K562 (cell line): ENCODE results near the gene RFNG. TPM values are rescaled to one million over a fixed set of nuclear protein-coding genes. Genes with fewer than 3 reads are reported as not detected.

Source experiments
- CBFA2T3 ChIP-seq: fragments of 450-650 bp; IDR thresholded peaks from 2 replicates; pipeline ENCODE4 v1.6.1; 2017
- DNMT1 ChIP-seq: fragments of 450-650 bp; IDR thresholded peaks from 2 replicates; pipeline ENCODE4 v1.6.1; 2016; ENCODE audit warnings: antibody characterized with exemption, mild to moderate bottlenecking
- JUN ChIP-seq, 2 experiments: sonication (generic) in 1 of 2; formaldehyde crosslinking in 1 of 2; IDR thresholded peaks; 2 replicates each; pipeline versions ENCODE4 v1.6.1 to v1.8.0; 2012 to 2022; ENCODE audit warnings: borderline replicate concordance in 2 of 2, mild to moderate bottlenecking in 2 of 2, improper control_type of control experiment in 1 of 2, low read depth in 1 of 2, low read length in 1 of 2, missing genetic modification reagents in 1 of 2
- KDM4B ChIP-seq, 2 experiments: fragments of 450-650 bp in 1 of 2; sonication (generic) in 1 of 2; IDR thresholded peaks; 2 replicates each; pipeline ENCODE4 v1.6.1; 2016 to 2017; ENCODE audit warnings: borderline replicate concordance in 2 of 2, antibody characterized with exemption in 1 of 2, low read depth in 1 of 2, mild to moderate bottlenecking in 1 of 2
- KLF1 ChIP-seq: fragments of 450-650 bp; IDR thresholded peaks from 2 replicates; pipeline ENCODE4 v1.6.1; 2016; ENCODE audit warnings: missing genetic modification characterization, missing compliant biosample characterization
- KLF6 ChIP-seq: fragments of 250-450 bp; sonication (Bioruptor Pico); IDR thresholded peaks from 2 replicates; pipeline ENCODE4 v1.4.0; 2020; ENCODE audit warnings: mild to moderate bottlenecking, moderate library complexity, borderline replicate concordance
- POLR2AphosphoS2 ChIP-seq: IDR thresholded peaks from 2 replicates; pipeline ENCODE4 v1.6.1; 2012; ENCODE audit warnings: low read length, improper control_type of control experiment
- PURB ChIP-seq: sonication (generic); formaldehyde crosslinking; IDR thresholded peaks from 2 replicates; pipeline ENCODE4 v1.9.0; 2021; ENCODE audit warnings: low read depth, mild to moderate bottlenecking, missing genetic modification reagents
- RBM22 ChIP-seq: fragments of 200-400 bp; formaldehyde crosslinking; IDR thresholded peaks from 2 replicates; pipeline ENCODE4 v1.6.1; 2018; ENCODE audit warnings: low read length, low read depth; ENCODE audit not compliant: poor library complexity, severe bottlenecking
- RERE ChIP-seq: sonication (generic); formaldehyde crosslinking; IDR thresholded peaks from 2 replicates; pipeline ENCODE4 v1.8.0; 2023; ENCODE audit warnings: missing genetic modification reagents, mild to moderate bottlenecking, borderline replicate concordance
- SRSF1 ChIP-seq: fragments of 200-400 bp; formaldehyde crosslinking; IDR thresholded peaks from 2 replicates; pipeline ENCODE4 v1.6.1; 2017; ENCODE audit warnings: mild to moderate bottlenecking, low read depth, low read length, moderate library complexity
- SRSF3 ChIP-seq: fragments of 200-400 bp; formaldehyde crosslinking; IDR thresholded peaks from 2 replicates; pipeline ENCODE4 v1.6.1; 2016; ENCODE audit warnings: mild to moderate bottlenecking, low read length, moderate library complexity; ENCODE audit not compliant: insufficient read depth
- SUPT5H ChIP-seq: fragments of 450-650 bp; IDR thresholded peaks from 2 replicates; pipeline ENCODE4 v1.6.1; 2016
- TAL1 ChIP-seq: fragments of 450-650 bp; IDR thresholded peaks from 2 replicates; pipeline ENCODE4 v1.6.1; 2016; ENCODE audit warnings: mild to moderate bottlenecking
- TEAD4 ChIP-seq, 2 experiments: sonication (generic) in 1 of 2; formaldehyde crosslinking in 1 of 2; IDR thresholded peaks; 2 replicates each; pipeline versions ENCODE4 v1.6.1 to v1.8.0; 2012 to 2022; ENCODE audit warnings: borderline replicate concordance in 1 of 2, inconsistent platforms in 1 of 2, low read length in 1 of 2, mild to moderate bottlenecking in 1 of 2, missing genetic modification reagents in 1 of 2
- TFAP4 ChIP-seq: sonication (generic); formaldehyde crosslinking; IDR thresholded peaks from 2 replicates; pipeline ENCODE4 v1.8.0; 2022; ENCODE audit warnings: missing genetic modification reagents, mild to moderate bottlenecking, moderate library complexity, borderline replicate concordance
- TOE1 ChIP-seq, 2 experiments: fragments of 450-650 bp in 1 of 2; sonication (generic) in 1 of 2; formaldehyde crosslinking in 1 of 2; IDR thresholded peaks; 2 replicates each; pipeline versions ENCODE4 v1.7.1 to v1.8.0; 2016 to 2022; ENCODE audit warnings: borderline replicate concordance in 2 of 2, mild to moderate bottlenecking in 2 of 2, antibody characterized with exemption in 1 of 2, inconsistent platforms in 1 of 2, low read depth in 1 of 2, missing genetic modification reagents in 1 of 2, moderate library complexity in 1 of 2
- ZNF384 ChIP-seq: IDR thresholded peaks from 2 replicates; pipeline ENCODE4 v1.6.1; 2012; ENCODE audit warnings: low read depth, low read length, improper control_type of control experiment
- ZNF717 ChIP-seq: fragments of 250-450 bp; sonication (Bioruptor Pico); IDR thresholded peaks from 2 replicates; pipeline ENCODE4 v1.5.0; 2021
- polyA plus RNA-seq, 8 experiments: library from polyadenylated mRNA; depleted of rRNA in 4 of 8; stranded (reverse) in 5 of 8; unstranded in 3 of 8; fragments of >200 nt; fragmentation: Nextera tagmentation in 2 of 8; fragmentation: Illumina TruSeq in 1 of 8; extraction: Ambion mirVana in 2 of 8; extraction: Trizol in 1 of 8; gene quantifications; 2 replicates each; pipeline versions ENCODE4 v1.2.1 to v1.2.3, GENCODE V29; 2011 to 2014; ENCODE audit warnings: inconsistent platforms in 1 of 8, missing spikeins in 1 of 8
- total RNA-seq, 7 experiments: library from RNA; depleted of rRNA in 6 of 7; stranded (reverse); fragments of >200 nt in 6 of 7; fragmentation: Illumina TruSeq in 2 of 7; extraction: Trizol in 2 of 7; gene quantifications; 2 replicates each; pipeline versions ENCODE4 v1.2.1 to v1.2.3, GENCODE V29; 2011 to 2021; ENCODE audit warnings: low replicate concordance in 1 of 7

RFNG gene
- total and polyA plus RNA-seq, 9 of the 15 experiments (the other 6 are each of a cell fraction or from before 2014, with no cell fraction given), result 0.32 to 32.8 (median 9.5) TPM

- TF ChIP-seq SRSF1 (no peak), ZNF384 (no peak), PURB (no peak), SUPT5H (peak; percentile 83), ZNF717 (CRISPR knock-in tag) (no peak), KLF1 (tag) (no peak), CBFA2T3 (no peak), SRSF3 (no peak), TEAD4 (IDR thresholded peaks at IDR 0.05; ENCODE audit: low read length) (no peak), TEAD4 (CRISPR knock-in tag; IDR thresholded peaks at IDR 0.05; ENCODE audit: borderline replicate concordance) (no peak), JUN (IDR thresholded peaks at IDR 0.05; ENCODE audit: borderline replicate concordance, low read depth, low read length) (no peak), JUN (CRISPR knock-in tag; IDR thresholded peaks at IDR 0.05; ENCODE audit: borderline replicate concordance) (no peak), RBM22 (no peak), DNMT1 (no peak), RERE (no peak), KDM4B (IDR thresholded peaks at IDR 0.05; ENCODE audit: borderline replicate concordance in 2 of 2, low read depth in 1 of 2) (no peak), TFAP4 (CRISPR knock-in tag) (no peak), TOE1 (IDR thresholded peaks at IDR 0.05; ENCODE audit: borderline replicate concordance) (no peak), TOE1 (CRISPR knock-in tag; IDR thresholded peaks at IDR 0.05; ENCODE audit: borderline replicate concordance, low read depth) (no peak), KLF6 (CRISPR knock-in tag) (no peak), POLR2AphosphoS2 (peak; percentile 73; the same call in 1 of the 2 replicates), TAL1 (no peak)
These were observed 26.2 kb upstream of the RFNG start (continued) for GRCh38 chr17:82077617-82078358.
